ENCODE results near the gene FREM2. TPM values are rescaled to one million over a fixed set of nuclear protein-coding genes. Genes with fewer than 3 reads are reported as not detected.

FREM2 gene
- total and polyA plus RNA-seq, 9 of the 15 experiments (the other 6 are each of a cell fraction or from before 2014, with no cell fraction given), result under 0.01 to 0.02 TPM; not detected in 7

GRCh38 chr13:38868870-38869269 is 182.0 kb downstream of the FREM2 start:
- TF ChIP-seq BRD4 (IDR thresholded peaks at IDR 0.05) (no peak), TCF7L2 (IDR thresholded peaks at IDR 0.05; ENCODE audit: low read depth, low read length) (no peak), ARID3A (IDR thresholded peaks at IDR 0.05; ENCODE audit: borderline replicate concordance, low read depth, low read length) (no peak), ZKSCAN1 (IDR thresholded peaks at IDR 0.05; ENCODE audit: low read depth, low read length) (no peak), JUND (IDR thresholded peaks at IDR 0.05; ENCODE audit: borderline replicate concordance, low read depth, low read length) (no peak), JUND (tag; IDR thresholded peaks at IDR 0.05; ENCODE audit: borderline replicate concordance, low read depth, low read length) (no peak), SMC3 (conservative IDR thresholded peaks at IDR 0.05; ENCODE audit: insufficient read depth, low read depth, low read length) (no peak), TFE3 (CRISPR knock-in tag; IDR thresholded peaks at IDR 0.05) (no peak), JUN (IDR thresholded peaks at IDR 0.05; ENCODE audit: borderline replicate concordance, low read depth, low read length) (no peak), JUN (CRISPR knock-in tag; IDR thresholded peaks at IDR 0.05; ENCODE audit: borderline replicate concordance) (no peak), POU5F1 (IDR thresholded peaks at IDR 0.05; ENCODE audit: borderline replicate concordance, low read depth, low read length, partially characterized antibody) (no peak), ZNF76 (CRISPR knock-in tag; IDR thresholded peaks at IDR 0.05; ENCODE audit: borderline replicate concordance) (no peak), POLR2AphosphoS2 (IDR thresholded peaks at IDR 0.05; ENCODE audit: low read length) (no peak), ZNF436 (CRISPR knock-in tag; IDR thresholded peaks at IDR 0.05) (no peak), GABPA (tag; conservative IDR thresholded peaks at IDR 0.05; ENCODE audit: low read depth) (no peak), RCOR1 (IDR thresholded peaks at IDR 0.05; ENCODE audit: borderline replicate concordance in 1 of 2, low read depth in 2 of 2, low read length in 2 of 2) (no peak), PHF21A (IDR thresholded peaks at IDR 0.05; ENCODE audit: borderline replicate concordance, low read depth) (no peak), CGGBP1 (CRISPR knock-in tag; IDR thresholded peaks at IDR 0.05) (no peak), SNIP1 (IDR thresholded peaks at IDR 0.05; ENCODE audit: low read depth) (no peak), ZNF57 (CRISPR knock-in tag; IDR thresholded peaks at IDR 0.05) (no peak), RBM39 (optimal IDR thresholded peaks at IDR 0.05; ENCODE audit: low read depth, low read length) (no peak)
- H3K36me3 ChIP-seq (ENCODE audit: control insufficient read depth, insufficient read depth, low read length), result no peaks in the 10 kb centered on the region
- FAIRE-seq, result no peak
- intact Hi-C loops (cut with micrococcal nuclease) (no loop called here), in situ Hi-C loops (cut with MboI) (no loop called here)
- no peaks in the 10 kb centered on the region for H3K4me1 ChIP-seq (replicated peaks in 1 of 2; ENCODE audit: control insufficient read depth in 2 of 2, insufficient read depth in 2 of 2, low read length in 2 of 2)
- no peak for ATAC-seq
- no peak overlapping the region for H3K4me2 ChIP-seq (ENCODE audit: insufficient read depth, low read length)
- no peak overlapping the region for H3K9ac ChIP-seq (ENCODE audit: insufficient read depth in 1 of 2, low read depth in 2 of 2, low read length in 2 of 2)
- no peaks in the 10 kb centered on the region for H3K27me3 ChIP-seq (ENCODE audit: control insufficient read depth in 2 of 2, insufficient read depth in 2 of 2, low read length in 2 of 2)
- H4K20me1 ChIP-seq (replicated peaks; ENCODE audit: control insufficient read depth, insufficient read depth, low read length), result no peaks in the 10 kb centered on the region
- H2AFZ ChIP-seq (ENCODE audit: low read depth, low read length), result no peak overlapping the region
- H3K4me3 ChIP-seq, result no peak overlapping the region
- DNase-seq (ENCODE audit: extremely low read depth in 1 of 4, low spot score in 3 of 4), result no peak
- no peaks in the 10 kb centered on the region for H3K9me3 ChIP-seq (replicated peaks; ENCODE audit: control insufficient read depth, insufficient read depth, low read depth, low read length)
- no TSS peak for BruUV-seq (replicated peaks)
- no peak overlapping the region for H3K27ac ChIP-seq (ENCODE audit: extremely low read depth, low read depth, low read length)
- H3K9me1 ChIP-seq (ENCODE audit: control insufficient read depth, insufficient read depth, low read length), result no peaks in the 10 kb centered on the region
- CTCF ChIA-PET (ENCODE audit: low intra/inter-chr PET ratio), result no interaction called here
- POLR2A ChIA-PET, result no interaction called here
- WGBS (ENCODE audit: insufficient coverage, low coverage, missing lambda C conversion rate), result 0% methylated on average over 2 of the region's 2 CpGs
- H3K79me2 ChIP-seq (ENCODE audit: control insufficient read depth, insufficient read depth, low read length), result no peaks in the 10 kb centered on the region
